GM19467 (cell line): ENCODE measurements around the gene MET.
"Not testable (repeated sequence)": the region's sequence is repeated elsewhere in the genome, so short reads cannot be mapped to it uniquely, and the experiment has no call there.

Source experiments
- ATAC-seq: cut with Tn5 transposase; IDR thresholded peaks from one replicate; pipeline ENCODE4 v1.9.1; 2021; ENCODE audit warnings: mild to moderate bottlenecking, moderate library complexity; ENCODE audit not compliant: unreplicated experiment

Gene MET

DNA sequence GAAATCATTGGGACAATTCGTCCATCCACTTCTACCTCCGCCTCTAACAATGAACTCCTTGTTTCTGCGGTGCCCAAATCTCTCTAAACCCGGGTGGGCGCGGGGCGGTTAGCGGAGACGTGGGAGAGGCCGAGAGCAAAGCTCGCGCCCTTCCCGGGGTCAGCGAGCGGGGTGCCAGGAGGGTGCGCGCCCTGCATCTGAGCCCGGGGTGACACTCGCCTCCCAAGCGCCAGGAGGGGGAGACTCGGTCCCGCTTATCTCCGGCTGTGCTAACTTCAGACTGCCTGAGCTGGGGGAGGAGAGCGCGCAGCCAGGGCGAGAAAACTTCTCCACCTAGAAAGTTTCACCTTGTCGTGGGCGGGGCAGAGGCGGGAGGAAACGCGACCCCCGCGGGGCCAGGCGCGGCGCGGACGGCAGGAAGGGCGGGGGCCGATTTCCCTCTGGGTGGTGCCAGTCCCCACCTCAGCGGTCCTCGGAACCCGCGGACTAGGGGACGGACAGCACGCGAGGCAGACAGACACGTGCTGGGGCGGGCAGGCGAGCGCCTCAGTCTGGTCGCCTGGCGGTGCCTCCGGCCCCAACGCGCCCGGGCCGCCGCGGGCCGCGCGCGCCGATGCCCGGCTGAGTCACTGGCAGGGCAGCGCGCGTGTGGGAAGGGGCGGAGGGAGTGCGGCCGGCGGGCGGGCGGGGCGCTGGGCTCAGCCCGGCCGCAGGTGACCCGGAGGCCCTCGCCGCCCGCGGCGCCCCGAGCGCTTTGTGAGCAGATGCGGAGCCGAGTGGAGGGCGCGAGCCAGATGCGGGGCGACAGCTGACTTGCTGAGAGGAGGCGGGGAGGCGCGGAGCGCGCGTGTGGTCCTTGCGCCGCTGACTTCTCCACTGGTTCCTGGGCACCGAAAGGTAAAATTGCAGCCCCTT is at the start of gene MET:
Gene MET, plus strand, starts transcription at position 516 of the 915 bp plus-strand sequence. CDS start 26,889 bp downstream, outside the sequence.
- peak; percentile 92 for ATAC-seq

DNA sequence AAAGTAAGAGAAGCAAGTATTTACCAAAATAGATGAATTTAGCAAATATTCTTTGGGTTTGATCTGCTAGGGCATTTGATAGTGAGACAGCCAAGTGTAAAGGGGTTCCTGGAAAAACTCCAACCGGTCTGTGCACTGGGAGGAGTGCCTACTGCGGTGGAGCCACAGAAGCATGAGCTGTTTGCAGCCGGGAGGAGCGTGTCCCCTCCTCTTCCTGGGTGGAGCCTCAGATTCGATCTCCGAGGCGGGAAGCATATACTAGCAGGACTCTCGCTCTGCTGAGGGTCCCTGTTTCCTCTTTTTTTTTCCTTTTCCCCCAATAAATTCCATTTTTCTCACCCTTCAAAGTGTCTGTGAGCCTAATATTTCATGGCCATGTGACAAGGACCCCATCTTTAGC is 45.1 kb upstream of the MET start:
- no peak for ATAC-seq

DNA sequence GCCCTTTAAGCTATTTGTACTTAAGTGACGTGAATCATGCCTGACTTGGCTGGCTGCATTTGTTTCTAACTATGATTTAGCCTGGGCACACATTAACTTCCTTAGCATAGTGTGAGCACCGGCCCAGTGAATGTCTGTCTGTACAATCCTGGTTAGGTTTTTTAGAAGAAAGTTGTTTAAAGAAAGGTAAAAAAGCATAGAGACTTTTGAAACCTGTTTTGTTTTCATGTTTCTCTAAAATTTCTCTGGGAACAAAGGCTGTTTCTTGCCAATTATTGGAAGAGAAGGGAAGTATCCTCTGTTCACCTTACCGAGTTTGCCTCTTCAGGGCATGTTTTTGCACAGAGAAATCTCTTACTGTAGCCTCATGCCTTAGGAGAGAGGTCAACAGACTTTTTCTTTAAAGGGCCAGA is 42.9 kb upstream of the MET start:
- no peak for ATAC-seq

DNA sequence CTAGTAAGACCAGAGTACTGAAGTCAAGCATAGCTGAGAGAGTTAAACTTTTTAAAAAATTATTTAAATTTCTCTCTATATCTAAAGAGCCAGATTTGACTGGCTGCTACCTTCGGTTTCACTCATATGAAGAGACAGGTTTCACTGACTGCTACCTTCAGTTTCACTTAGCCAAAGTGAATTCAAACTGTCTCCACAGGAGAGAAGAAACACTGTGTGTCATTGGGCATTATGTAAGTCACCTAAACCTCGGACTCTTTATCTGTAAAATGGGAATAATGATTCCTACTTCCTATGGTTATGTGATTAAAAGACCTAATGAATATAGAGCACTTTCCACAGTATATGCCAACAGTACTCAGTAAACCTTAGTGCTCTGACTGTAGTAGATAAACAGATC is 41.6 kb upstream of the MET start:
- peak; percentile 96 for ATAC-seq

DNA sequence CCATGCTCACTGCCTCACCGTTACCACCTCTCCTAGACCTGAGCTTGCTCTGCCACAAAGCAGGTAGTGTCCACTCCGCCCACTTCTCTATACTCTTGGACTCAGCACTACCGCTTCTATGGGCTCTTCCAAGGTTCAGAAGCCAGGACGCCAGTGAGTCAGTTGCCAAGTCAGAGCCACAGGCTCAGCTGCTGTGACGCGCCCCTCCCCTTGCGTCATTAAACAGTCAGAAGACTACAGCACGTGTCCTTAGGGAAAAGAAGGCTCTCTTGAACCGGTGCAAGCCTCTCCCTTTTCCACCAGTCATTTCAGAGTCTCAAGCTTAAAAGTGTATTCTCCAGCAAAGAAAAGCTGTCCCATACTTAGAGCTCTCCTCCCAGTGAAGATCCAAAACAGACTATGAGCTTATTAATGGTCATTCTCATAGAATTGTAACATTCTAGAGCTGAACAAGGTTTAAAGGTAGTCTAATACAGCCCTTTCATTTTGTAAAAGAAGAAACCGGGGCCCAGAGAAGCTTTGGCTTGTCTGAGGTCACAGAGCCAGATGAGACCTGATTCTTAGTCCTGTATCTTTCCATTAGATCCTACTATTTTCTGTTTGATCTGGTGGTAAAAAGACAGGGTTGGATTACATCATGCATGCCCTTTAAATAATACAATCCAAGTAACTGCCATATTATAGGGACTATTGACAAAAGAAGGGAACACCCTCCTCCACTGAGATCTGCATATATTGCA is 40.9 kb upstream of the MET start:
- ATAC-seq = peak; percentile 36

DNA sequence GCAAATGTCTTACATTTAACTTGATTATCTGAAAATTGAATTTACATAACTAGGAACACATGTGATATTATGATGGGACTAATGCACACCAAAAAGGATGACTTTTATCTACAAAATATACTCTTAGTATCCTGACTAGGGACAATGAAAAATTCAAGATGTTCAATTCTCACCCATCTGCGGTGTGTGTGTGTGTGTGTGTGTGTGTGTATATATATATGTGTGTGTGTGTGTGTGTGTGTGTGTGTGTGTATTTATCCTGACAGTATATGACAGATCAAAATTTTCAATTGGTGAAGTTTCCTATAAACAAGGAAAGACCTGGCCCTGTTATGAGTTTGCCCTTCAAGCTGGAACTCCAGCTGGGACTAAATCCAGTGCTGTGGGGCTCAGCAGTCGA is 40.3 kb upstream of the MET start:
- ATAC-seq = no peak

DNA sequence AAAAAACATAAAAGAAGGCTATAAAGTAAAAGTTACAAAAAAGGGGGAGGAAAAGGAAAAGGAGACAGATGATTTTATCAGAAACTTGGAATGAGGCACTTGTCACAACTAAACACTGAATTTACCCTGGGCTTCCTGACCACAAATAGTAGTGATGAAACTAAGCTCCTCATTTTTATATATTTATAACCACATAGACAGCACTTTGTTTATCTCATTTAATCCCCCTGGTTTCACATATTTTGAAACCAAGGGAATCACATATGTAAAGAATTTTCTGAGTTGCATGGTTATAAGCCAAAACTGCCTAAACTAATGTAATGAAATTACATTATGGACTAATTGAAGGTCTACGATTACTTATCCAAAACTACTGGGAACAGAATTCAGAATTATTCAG is 39.6 kb upstream of the MET start:
- ATAC-seq = no peak

DNA sequence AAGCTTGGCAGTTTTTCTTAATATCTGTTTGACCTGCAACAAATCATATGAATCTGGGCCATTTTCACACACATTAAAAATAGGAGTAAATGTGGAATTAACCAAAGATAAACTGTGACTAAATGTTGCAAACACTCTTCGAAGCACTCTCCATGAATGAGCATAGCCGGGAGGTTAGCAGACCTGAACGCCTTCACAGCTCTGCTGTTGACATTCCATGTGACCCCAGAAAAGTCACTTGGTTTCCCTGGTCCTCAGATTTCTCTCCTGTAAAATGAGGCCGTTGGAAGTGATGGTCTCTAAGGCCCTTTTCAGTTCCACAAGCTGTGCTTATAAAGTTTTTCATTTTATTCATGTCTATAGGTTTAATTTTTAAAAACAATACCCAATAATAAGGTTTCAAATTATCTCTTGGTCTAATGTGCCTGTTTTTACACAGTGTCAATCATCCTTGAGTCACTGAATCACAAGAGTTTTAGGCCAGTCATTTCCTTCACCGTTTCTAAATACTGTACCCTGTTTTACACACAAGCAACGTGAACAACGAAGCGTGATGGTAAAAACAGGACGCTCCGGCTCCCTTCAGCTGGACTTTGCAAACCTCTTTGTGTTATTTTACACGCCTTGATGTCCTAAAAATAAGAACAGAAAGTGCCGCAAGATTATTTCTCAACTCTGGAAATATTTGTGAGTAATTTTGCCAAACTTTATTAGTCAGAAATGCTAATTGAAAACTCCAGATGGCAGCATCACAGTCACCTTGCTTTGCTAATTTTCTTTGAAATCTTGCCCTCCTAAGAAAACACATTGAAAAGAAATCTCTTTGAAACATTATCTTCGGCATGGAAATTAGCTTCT is 38.6 kb upstream of the MET start:
- no peak for ATAC-seq

DNA sequence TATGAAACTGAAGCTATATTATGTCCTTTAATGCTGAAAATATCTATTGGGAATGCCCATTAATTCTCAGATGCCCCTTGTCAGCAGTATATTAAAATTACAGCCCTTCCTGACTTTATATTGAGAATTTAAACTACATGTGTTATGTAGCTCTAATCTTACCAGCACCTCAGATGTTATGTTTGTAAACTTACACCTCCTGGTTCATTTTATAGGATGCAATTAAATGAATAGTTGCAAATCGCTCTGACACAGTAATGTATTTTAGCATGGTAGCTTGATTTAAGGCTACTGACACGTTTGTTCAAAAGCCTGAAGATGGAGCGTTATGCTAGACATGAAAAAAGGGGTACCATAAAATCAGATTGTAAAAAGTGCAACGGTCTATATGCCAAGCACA is 35.0 kb upstream of the MET start:
- no peak for ATAC-seq

DNA sequence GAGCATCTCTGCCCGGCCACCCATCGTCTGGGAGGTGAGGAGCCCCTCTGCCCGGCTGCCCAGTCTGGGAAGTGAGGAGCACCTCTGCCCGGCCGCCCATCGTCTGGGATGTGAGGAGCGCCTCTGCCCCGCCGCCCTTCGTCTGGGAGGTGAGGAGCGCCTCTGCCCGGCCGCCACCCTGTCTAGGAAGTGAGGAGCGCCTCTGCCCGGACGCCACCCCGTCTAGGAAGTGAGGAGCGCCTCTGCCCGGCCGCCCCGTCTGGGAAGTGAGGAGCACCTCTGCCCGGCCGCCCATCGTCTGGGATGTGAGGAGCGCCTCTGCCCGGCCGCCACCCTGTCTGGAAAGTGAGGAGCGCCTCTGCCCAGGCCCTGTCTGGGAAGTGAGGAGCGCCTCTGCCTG is 33.4 kb upstream of the MET start:
- not testable (repeated sequence) for ATAC-seq

DNA sequence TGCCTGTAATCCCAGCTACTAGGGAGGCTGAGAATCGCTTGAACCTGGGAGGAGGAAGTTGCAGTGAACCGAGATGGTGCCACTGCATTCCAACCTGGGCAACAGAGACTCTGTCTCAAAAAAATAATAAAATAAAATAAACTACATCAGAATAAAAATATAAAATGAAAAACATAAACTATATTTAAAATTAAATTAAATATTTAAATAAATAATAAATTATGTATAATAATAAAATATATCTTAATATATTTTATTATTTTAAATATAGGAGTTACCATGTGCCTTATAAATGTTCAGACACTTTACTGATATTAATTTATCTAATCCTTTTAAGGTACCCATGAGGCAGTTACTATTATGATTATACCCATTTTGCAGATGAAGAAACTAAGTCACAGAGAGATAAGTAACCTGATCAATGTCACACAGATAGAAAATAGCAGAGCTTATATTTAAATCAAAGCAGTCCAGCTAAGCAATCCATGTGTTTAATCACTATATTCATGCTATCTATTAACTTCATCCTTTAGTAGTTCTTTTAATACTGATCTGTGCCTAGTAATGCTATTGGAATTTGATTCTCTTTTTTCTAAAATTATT is 30.3 kb upstream of the MET start:
- ATAC-seq = no peak

DNA sequence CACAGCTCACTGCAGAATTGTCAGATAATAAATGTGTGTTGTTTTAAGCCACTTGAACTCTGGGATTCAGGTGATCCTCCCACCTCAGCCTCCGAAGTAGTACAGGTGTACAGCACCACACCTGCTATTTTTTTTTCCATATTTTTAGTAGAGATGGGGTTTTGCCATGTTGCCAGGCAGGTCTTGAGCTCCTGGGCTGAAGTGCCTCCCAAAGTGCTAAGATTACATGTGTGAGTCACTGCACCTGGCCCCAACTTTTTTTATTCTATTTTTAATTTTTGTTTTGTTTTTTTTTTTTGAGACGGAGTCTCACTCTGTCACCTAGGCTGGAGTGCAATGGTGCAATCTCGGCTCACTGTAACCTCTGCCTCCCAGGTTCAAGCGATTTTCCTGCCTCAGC is 28.8 kb upstream of the MET start:
- not testable (repeated sequence) for ATAC-seq

DNA sequence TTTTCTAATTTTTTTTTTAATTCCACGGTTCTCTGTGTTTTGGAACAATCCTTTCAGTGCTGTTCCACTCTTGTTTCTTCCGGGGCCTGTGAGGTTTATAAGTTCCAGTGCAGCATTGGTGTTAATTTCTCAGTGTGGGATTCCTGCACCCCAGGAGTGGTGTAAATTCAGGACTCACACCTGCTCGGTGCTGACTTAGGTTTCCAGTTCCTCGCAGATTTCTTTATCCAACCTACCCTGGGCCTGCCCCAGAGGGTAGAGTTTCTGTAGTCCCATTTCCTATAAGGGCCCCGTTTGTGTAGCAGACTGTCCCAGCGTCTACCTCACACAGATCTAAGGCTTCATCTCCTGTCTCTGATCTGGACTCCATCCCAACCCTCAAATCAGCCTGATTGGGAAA is 27.4 kb upstream of the MET start:
- no peak for ATAC-seq

DNA sequence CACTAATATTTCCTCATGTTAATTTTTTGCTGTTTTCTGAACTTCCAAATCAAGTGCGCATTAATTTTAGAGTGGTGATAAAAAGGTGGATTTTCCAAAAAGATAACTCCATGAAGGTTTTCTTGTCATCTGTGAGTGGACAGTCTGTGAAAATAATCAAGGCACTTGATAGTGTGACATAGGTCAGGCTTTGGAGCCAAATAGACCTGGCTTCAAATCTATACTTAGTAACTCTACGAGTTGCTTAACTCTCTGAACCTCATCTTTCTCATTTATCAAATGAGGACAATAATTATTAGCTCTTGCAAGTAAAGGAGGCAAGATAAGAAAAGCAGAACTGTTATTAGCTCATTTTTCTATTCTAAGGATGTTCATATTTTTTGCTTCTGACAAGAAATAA is 24.7 kb upstream of the MET start:
- no peak for ATAC-seq

DNA sequence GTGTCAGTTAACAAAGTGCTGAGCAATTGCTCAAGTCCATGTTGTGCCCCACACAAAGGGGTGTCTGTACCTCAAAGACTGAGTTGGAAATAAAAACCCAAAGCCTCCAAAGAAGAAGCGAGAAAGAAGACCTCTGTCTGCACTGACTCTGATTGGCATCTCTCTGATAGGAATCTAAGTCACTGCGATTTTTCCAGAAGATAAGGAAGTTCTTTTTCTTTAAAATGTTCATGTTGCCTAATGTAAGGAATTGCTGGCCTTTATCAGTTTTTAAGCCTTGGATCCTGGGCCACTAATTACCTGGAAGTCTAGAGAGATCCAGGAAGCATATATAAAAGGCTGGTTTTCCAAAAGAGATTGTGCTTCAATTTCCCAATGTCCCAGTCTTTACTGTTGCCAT is 24.1 kb upstream of the MET start:
- ATAC-seq = no peak

DNA sequence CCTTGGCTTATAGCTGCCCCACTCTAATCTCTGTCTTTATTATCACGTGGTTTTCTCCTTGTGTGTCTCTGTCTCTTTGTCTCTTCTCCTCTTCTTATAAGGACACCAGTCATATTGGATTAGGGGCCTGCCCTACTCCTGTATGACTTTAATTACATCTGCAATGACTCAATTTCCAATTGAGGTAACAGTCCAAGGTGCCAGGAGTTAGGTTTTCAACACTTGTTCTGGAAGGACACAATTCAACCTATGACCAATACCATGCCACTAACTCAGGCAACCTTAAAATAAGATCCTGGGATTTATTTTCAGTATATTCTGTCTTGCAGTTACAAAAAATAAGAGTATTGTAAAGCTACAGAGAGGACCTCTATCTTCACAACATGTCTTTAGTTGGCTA is 21.6 kb upstream of the MET start:
- no peak for ATAC-seq

DNA sequence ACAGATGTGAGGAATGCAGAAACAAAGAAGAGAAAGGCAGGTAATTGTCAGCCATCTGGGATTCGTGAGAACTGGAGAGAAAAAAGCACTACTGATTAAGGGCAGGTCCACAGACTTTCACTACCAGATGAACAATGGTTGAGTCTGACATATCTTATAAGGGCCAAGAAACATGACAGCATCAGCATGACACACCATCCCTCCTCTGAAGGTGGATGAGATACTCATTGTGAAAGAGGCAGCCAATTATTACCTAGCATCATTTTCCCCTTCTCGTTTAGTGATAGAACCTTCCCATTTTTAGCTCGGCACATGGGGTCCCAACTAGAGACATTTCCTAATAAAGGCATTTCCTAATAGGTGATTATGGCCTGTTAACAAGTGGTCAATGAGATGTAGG is 19.2 kb upstream of the MET start:
- ATAC-seq = no peak

DNA sequence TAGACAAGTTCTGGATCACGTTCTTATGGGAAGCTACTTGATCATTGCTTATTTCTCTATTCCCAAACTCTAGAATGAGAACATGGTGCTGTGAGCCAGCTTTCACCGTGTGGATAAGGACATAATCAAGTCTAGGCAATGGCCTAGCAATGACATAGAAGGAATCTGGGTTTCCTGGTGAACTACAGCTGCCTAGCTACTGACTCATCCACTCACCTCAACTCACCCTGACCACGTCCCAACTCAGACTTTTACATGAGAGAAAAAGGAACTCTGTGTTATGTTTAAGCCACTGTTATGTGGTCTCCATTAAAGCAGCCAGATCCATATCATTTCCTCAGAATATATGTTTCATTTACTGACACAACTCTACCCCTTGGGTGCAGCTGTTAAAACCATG is 18.8 kb upstream of the MET start:
- ATAC-seq = no peak

DNA sequence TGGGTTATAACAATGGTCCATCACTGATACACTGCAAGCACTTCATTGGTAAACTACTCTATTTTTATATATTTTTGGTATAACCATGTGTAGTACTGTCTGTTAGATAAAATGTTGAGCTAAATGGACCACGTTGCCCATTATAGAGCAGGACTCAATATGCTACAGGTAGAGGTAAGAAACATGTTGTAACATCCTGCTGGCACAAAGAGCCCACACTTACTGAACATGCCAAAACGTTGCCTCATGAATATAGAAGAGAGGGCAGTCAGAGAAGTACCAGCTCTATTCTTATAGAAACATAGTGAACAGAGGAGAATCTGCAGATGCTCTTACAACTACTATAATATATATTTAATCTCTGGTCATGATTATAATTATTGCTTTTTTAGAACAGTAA is 18.4 kb upstream of the MET start:
- ATAC-seq = no peak

DNA sequence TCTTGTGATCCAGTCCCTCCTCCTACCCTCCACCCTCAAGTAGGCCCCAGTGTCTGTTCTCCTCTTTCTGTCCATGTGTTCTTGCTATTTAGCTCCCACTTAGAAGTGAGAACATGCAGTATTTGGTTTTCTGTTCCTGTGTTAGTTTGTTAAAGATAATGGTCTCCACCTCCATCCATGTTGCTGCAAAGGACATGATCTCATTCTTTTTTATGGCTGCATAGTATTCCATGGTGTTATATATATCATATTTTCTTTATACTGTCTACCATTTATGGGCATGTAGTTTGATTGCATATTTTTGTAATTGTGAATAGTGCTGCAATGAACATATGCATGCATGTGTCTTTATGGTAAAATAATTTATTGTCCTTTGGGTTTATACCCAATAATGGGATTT is 12.7 kb upstream of the MET start:
- ATAC-seq = not testable (repeated sequence)

DNA sequence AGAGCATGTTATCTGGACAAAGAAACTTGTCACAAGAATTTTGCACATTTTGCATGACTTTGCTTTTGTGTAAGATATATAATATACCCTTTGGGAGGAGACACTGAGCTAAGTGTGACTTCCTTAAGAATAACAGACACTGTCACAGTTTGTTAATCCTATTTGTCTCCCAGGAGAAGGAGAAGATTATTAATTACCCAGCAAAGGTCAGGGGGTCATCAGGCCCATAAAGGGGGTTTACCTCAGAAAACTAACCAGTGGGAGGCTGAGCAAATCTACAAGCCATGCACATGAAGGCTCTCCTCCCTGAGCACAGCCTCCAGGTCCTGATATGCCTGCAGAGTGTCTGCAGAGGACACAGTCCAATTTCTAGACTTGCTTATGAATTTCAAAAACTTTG is 10.1 kb upstream of the MET start:
- ATAC-seq = no peak
